ENCODE results near the gene MYLK.

MYLK gene

DNA sequence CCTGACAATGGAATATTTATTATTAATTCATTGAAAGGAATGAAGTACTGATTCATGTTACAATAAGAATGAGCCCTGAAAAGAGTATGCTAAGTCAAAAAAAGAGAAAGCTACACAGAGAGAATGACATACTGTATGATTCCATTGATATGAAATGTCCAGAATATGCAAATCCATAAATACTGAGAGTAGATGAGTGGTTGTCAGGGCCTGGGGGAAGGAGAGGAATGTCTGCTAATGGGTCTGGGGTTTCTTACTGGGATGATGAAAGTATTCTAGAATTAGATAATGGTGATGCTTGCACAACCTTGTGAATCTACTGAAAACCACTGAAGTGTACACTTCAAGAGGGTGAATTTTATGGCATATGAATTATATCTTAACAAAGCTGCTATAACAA lies 219.4 kb downstream of the MYLK start:
- H3K4me3 ChIP-seq (ENCODE audit: low read depth, low read length): no peak overlapping the region
- no peak for DNase-seq (ENCODE audit: low read depth)

DNA sequence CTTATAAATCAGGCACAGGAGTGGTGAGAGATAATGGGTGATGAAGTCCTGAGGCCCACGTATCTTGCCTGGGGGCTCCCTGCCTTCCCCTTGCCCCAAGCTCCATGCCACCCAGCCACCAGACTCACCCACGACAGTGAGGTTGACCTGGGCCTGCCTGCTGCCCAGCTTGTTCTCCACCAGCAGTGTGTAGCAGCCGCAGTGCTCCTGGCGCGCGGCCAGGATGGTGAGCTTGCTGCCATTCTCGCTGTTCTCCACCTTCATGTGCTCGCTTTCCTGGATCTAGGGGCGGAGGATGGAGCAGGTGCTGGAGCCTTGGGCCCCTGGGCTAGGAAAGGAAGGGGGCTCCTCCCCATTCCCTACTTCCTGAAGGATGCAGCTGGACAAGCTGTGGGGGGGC lies 220.2 kb downstream of the MYLK start:
- DNase-seq (ENCODE audit: low read depth): no peak
- no peak overlapping the region for H3K4me3 ChIP-seq (ENCODE audit: low read depth, low read length)

DNA sequence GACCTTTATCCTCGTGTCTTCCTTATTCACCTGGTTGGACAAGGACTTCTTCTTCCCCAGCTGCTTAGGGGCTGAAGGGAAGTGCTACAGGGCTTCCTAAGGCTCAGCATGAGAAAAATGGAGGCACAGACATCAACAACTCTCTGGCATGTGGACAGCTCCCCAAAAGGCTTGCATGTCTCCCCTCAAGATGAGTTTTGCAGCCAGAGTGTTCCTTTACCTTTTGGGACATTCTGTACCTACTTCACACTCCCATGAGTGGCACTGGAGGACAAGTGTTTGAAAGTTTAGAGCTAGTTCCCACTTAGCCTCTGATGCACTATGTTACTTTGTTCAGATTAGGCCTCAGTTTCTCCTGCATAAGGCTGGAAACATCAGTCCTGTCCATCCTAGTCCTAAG lies 222.2 kb downstream of the MYLK start:
- no peak for DNase-seq (ENCODE audit: low read depth)
- no peak overlapping the region for H3K4me3 ChIP-seq (ENCODE audit: low read depth, low read length)

- peak; percentile 98 for DNase-seq (ENCODE audit: low read depth)
These were observed 223.2 kb downstream of the MYLK start for GRCh38 chr3:123660900-123661299.

GRCh38 chr3:123660141-123660675 lies 223.9 kb downstream of the MYLK start:
- DNase-seq (ENCODE audit: low read depth): no peak
- H3K4me3 ChIP-seq (ENCODE audit: low read depth, low read length): no peak overlapping the region

More at GRCh38 chr3:123660900-123661299, 223.2 kb downstream of the MYLK start:
- no peak overlapping the region for H3K4me3 ChIP-seq (ENCODE audit: low read depth, low read length)

- DNase-seq (ENCODE audit: low read depth): no peak
- H3K4me3 ChIP-seq (ENCODE audit: low read depth, low read length): no peak overlapping the region
These were observed 225.3 kb downstream of the MYLK start for GRCh38 chr3:123658852-123659206.

DNA sequence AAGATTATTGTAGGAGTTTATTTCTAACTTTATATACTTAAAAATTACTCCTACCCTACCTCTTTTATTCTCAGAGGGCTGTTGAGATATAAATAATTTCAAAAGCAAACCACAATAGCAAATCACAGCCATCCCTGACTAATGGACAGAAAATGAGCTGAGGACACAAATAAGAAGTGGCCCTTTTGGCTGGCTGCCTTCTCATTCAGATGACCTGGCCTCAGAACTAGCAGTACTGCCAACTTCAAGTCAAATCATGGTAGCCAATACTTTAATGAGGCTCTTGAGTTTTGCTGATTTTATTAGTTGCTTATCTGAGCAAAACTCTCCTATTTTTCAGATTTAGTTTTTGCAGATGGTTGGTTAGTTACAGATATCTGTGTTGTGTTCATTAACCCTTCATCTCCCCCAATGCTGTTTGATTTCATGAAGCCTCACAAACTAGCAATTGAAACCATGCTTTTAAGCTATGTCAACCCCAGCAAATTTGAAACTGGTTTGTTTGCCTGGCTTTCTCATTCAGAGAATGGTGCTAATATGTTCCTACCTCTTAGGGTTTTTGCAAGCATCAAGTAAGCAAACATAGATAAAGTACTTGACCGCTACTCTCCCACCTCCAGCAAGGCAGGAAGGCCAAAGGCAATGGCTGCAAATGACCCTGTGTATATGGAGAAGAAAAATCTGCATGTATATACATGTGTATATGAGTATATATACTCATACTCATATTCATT lies 225.8 kb downstream of the MYLK start:
- DNase-seq (ENCODE audit: low read depth): peak; percentile 82
- no peak overlapping the region for H3K4me3 ChIP-seq (ENCODE audit: low read depth, low read length)

GRCh38 chr3:123657568-123657967 lies 226.6 kb downstream of the MYLK start:
- no peak overlapping the region for H3K4me3 ChIP-seq (ENCODE audit: low read depth, low read length)
- no peak for DNase-seq (ENCODE audit: low read depth)

DNA sequence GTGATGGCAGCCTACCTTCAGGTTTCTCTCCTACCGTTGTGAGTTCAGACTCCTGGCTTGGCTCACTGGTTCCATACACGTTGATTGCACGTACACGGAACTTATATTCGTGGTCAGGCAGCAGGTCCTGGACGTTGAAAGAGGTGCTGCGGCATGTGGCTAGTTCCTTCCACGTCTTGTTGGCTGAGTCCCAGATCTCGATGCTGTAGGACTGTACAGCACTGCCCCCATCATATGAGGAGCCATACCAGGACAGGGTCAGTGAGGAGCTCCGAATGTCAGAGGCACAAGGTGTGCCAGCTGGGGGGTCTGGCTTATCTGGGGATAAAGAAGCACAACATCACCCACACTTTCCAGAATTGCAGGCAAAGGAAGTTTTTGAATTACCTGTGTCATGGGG lies 227.0 kb downstream of the MYLK start:
- no peak for DNase-seq (ENCODE audit: low read depth)

GRCh38 chr3:123656691-123657090 lies 227.4 kb downstream of the MYLK start:
- no peak overlapping the region for H3K4me3 ChIP-seq (ENCODE audit: low read depth, low read length)
- no peak for DNase-seq (ENCODE audit: low read depth)

More for the DNA sequence above, 227.0 kb downstream of the MYLK start:
- H3K4me3 ChIP-seq (ENCODE audit: low read depth, low read length): no peak overlapping the region

- DNase-seq (ENCODE audit: low read depth): no peak
- H3K4me3 ChIP-seq (ENCODE audit: low read depth, low read length): no peak overlapping the region
These were observed 227.9 kb downstream of the MYLK start for GRCh38 chr3:123656274-123656673.

- no peak overlapping the region for H3K4me3 ChIP-seq (ENCODE audit: low read depth, low read length)
- no peak for DNase-seq (ENCODE audit: low read depth)
These were observed 228.7 kb downstream of the MYLK start for GRCh38 chr3:123655400-123655799.

DNA sequence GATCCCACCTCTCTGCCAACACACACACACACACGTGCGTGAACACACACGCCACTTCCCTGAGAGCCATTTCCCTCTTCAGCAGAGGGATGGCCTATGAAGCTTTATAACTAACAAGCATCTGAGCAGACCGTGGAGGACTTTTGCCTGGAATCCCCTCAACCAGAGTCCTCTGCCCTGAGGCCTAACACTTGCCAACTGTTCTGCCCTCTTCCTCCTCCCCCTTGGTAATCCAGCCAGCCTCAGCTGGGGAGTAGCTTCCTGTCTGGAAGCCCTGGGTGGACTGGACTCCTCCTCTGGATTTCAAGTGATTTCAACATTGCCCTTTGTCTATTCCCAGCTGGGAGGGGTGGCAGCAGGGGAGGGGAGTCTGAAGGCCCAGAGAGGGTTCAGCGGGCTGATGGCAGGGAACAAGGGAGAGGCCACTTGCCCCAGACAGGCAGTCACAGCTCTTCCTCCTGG lies 230.9 kb downstream of the MYLK start:
- no peak overlapping the region for H3K4me3 ChIP-seq (ENCODE audit: low read depth, low read length)
- peak; percentile 73 for DNase-seq (ENCODE audit: low read depth)

- DNase-seq (ENCODE audit: low read depth): peak; percentile 30
- no peak overlapping the region for H3K4me3 ChIP-seq (ENCODE audit: low read depth, low read length)
These were observed 231.7 kb downstream of the MYLK start for GRCh38 chr3:123652342-123652984.

- DNase-seq (ENCODE audit: low read depth): no peak
- H3K4me3 ChIP-seq (ENCODE audit: low read depth, low read length): no peak overlapping the region
These were observed 232.4 kb downstream of the MYLK start for GRCh38 chr3:123651449-123652341.

- H3K4me3 ChIP-seq (ENCODE audit: low read depth, low read length): no peak overlapping the region
- DNase-seq (ENCODE audit: low read depth): no peak
These were observed 234.0 kb downstream of the MYLK start for GRCh38 chr3:123650101-123650500.

DNA sequence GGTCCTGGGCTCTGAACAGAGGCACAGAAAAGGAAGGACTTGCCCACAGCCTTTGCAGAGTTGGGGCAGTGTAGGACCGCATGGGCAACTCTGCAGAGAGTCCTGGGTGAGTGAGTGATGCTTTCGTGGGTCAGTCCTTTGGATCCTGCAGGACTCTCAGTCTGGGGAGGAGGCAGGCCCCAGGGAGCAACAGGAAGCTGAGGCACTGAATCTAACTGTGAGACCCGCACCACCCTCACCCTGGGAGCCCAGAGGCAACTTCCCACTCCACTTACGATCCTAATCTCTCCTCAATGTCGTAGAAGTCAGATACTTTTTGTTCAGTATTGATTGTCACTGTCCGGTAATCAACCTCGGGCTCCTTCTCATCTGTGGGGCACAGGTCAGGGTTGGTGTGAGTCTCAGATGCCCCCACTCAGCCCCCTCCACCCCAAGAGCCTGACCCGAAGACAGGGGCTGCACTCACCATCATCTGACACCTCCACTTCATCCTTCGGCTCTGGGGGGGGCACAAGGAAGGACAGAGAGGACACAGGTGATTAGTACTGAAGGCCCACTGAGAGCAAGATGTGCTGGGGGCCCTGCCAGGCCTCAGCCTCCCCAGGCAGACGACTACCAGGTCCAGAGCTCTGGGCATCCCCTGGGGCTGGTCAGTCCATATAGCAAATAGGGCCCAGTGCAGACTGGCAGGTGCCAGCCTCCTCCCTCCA lies 235.3 kb downstream of the MYLK start:
- DNase-seq (ENCODE audit: low read depth): no peak
- H3K4me3 ChIP-seq (ENCODE audit: low read depth, low read length): no peak overlapping the region

DNA sequence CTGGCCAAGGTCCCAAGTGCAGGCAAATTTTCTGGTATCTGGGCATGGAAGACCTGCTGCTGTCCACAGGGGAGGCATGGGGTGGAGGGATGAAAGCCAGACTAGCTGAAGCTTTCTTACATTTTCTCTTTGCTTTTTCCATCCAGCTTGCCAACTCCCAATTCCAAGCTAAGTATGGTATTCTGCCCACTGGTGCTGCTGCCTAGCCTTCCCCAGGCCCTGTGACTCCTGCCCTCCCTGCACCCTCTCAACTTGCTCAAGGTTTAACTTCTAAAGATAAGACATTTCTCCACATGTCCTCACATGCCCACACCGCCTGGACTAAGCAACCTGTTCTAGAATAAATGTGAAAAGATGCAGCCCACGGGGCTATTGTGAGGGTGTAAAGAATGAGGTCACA lies 239.8 kb downstream of the MYLK start:
- DNase-seq (ENCODE audit: low read depth): no peak
- no peak overlapping the region for H3K4me3 ChIP-seq (ENCODE audit: low read depth, low read length)

DNA sequence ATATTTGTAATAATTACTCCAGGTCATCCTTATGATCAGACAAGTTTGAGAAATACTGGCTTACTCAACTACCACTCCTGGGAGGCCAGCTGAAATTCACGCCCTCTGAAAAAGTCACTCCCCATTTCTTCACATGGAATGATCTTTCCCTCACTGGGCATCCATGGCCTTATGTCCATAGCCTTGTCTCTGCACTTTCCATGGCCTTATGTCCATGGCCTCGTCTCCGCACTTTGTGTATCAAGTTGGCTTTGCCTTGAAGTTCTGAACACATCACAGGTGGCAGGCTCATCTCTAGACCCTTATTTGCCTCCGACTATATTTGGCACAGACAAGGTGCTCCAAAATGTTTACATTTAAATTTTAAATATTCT lies 241.2 kb downstream of the MYLK start:
- no peak for DNase-seq (ENCODE audit: low read depth)
- H3K4me3 ChIP-seq (ENCODE audit: low read depth, low read length): no peak overlapping the region
